A673 (cell line): ENCODE data around the gene OR7A5.

Source experiments
- EZH2 ChIP-seq: fragments of 200-600 bp; sonication (generic); IDR thresholded peaks from 2 replicates; pipeline ENCODE4 v1.6.1; 2017; ENCODE audit warnings: borderline replicate concordance, low read depth, mild to moderate bottlenecking, mixed read lengths, antibody characterized with exemption, low read length; ENCODE audit not compliant: poor library complexity, severe bottlenecking
- TF ChIP-seq, protein P1 (sequence below): fragments of 300-800, 200-600 bp; sonication (generic); conservative IDR thresholded peaks from 2 replicates; pipeline ENCODE4 v1.5.1; 2017; ENCODE audit warnings: low read depth, mild to moderate bottlenecking, antibody characterized with exemption, low read length, moderate library complexity, mixed read lengths

GRCh38 chr19:14795078-14795721 is 39.8 kb downstream of the OR7A5 start:
- TF ChIP-seq, protein P1, sequence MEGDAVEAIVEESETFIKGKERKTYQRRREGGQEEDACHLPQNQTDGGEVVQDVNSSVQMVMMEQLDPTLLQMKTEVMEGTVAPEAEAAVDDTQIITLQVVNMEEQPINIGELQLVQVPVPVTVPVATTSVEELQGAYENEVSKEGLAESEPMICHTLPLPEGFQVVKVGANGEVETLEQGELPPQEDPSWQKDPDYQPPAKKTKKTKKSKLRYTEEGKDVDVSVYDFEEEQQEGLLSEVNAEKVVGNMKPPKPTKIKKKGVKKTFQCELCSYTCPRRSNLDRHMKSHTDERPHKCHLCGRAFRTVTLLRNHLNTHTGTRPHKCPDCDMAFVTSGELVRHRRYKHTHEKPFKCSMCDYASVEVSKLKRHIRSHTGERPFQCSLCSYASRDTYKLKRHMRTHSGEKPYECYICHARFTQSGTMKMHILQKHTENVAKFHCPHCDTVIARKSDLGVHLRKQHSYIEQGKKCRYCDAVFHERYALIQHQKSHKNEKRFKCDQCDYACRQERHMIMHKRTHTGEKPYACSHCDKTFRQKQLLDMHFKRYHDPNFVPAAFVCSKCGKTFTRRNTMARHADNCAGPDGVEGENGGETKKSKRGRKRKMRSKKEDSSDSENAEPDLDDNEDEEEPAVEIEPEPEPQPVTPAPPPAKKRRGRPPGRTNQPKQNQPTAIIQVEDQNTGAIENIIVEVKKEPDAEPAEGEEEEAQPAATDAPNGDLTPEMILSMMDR: no peak
- TF ChIP-seq EZH2: no peak
